ENCODE data around the gene AHSG.
A peak's percentile ranks its signal among the peaks of the same experiment; 100 is the strongest.
"Not testable (repeated sequence)": the region's sequence is repeated elsewhere in the genome, so short reads cannot be mapped to it uniquely, and the experiment has no call there.

The AHSG gene, protein sequence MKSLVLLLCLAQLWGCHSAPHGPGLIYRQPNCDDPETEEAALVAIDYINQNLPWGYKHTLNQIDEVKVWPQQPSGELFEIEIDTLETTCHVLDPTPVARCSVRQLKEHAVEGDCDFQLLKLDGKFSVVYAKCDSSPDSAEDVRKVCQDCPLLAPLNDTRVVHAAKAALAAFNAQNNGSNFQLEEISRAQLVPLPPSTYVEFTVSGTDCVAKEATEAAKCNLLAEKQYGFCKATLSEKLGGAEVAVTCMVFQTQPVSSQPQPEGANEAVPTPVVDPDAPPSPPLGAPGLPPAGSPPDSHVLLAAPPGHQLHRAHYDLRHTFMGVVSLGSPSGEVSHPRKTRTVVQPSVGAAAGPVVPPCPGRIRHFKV

DNA sequence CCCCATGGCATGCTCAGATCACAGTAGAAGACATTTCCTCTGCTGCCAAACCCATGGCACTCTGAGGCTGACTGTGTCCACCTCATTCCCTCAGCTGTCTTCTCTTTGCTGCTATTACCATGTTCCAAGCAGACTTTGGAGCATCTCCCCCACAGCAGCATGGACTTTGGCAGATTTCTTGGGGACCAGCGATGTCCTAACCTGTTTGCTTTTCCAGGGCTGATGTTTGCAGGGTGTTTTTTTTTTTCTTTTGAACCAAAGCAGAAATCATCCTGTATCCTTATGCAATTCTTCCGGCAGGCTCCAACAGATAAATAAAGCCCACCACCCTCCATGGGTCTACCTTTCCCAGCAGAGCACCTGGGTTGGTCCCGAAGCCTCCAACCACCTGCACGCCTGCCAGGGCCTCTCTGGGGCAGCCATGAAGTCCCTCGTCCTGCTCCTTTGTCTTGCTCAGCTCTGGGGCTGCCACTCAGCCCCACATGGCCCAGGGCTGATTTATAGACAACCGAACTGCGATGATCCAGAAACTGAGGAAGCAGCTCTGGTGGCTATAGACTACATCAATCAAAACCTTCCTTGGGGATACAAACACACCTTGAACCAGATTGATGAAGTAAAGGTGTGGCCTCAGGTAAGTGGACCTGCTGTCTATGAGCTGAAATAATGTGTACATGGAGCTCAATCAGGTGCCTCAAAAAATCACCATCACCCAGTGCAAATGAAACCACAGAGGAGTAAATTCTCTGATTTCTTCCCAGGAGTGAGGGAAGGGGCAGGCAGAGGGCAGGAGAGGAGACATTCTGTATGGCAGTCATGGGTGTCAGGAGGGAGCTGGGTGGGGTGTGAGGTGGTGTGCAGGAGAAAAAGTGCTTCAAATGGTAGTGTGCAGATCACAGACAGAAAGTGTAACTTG, at the start of gene AHSG:
Gene AHSG (plus strand): TSS at position 340 of the 916 bp plus-strand sequence. CDS start 82 bp downstream, at position 422.
- DNase-seq: no peak

DNA sequence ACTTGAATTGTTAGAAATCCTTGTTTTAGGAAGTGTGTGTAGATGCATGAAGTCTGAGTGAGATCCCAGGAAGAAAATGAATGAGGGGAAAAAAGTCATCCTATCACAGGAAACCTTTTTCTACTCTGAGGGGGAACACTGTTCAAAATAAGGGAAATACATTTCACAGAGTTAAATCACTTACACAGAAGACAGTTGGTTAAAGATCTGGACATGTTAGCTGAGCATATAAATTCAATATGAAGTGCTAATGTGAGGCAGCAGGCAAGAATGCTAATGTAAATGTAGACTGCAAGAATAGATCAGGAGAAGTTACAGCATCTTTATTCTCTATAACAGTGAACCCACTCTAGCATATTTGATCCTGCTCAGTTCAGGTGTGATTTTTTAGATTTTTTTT, 48.3 kb upstream of the AHSG start:
- no peak for DNase-seq

- no peak for DNase-seq
These were observed 46.1 kb upstream of the AHSG start for GRCh38 chr3:186566772-186567071.

- DNase-seq: peak; percentile 97
These were observed 45.6 kb upstream of the AHSG start, which contains the start of gene TBCCD1 for GRCh38 chr3:186567072-186567921. Gene TBCCD1 (minus strand): TSS chr3:186567339. CDS start chr3:186564329, 3,010 bp downstream.

GRCh38 chr3:186569361-186569760, 43.5 kb upstream of the AHSG start:
- not testable (repeated sequence) for DNase-seq

GRCh38 chr3:186569779-186570095, 43.1 kb upstream of the AHSG start:
- DNase-seq: no peak

DNA sequence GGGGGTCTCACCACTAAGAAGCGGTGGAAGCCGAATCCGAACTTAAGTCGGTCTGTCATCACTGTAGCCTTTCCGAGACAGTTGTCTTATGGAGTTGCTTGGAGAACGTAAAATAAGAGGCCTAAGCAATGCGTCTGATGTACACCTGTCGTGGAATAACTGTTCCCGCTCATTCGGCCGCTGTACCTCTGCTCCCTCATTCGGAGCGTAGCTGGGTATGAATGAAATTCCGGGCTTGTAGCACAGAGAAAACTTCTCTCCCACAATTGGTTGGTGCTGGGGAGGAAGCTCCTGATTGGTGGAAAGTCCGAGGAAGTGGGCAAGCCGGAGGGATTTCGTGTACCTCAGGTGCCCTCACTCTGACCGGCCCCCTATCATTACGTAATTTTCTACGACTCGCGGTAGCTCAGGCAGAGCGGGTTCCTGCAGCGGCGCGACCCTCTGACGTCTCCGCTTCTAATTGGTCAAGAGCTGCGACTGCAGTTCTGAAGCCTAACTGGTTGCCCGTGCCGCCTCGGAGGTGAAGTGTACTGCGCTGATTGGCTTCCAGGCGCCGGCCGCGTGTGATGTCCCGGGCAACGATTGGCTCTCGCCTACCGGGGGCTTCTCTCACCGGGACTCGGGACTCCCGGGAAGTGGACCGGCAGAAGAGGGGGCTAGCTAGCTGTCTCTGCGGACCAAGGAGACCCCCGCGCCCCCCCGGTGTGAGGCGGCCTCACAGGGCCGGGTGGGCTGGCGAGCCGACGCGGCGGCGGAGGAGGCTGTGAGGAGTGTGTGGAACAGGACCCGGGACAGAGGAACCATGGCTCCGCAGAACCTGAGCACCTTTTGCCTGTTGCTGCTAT, 42.5 kb upstream of the AHSG start, which contains the start of gene DNAJB11:
Gene DNAJB11 (plus strand): TSS at position 625 of the 845 bp plus-strand sequence. CDS start 178 bp downstream, at position 803.
- DNase-seq: peak; percentile 99

GRCh38 chr3:186570941-186571643, 41.8 kb upstream of the AHSG start:
- no peak for DNase-seq

GRCh38 chr3:186571644-186572013, 41.2 kb upstream of the AHSG start:
- DNase-seq: no peak

- no peak for DNase-seq
These were observed 35.3 kb upstream of the AHSG start for GRCh38 chr3:186577521-186577920.

DNA sequence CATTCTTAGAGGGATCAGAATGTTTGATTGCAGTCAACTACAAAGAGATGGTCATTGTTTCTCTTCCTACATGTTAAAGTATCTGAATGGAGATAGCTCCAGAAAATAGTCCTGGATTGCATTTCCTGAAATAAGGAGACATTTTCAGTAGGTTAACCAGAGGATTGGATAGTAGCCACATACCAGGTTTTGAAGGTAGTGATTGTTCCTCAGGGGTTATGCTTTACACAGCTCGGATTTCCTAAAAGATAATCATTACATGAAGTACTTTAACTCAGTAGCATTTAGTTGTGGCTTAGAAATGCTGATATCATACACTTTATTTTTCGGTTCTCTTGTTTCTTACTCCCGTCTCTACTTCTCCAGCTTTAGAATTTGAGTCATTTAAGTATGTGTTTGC, 32.1 kb upstream of the AHSG start:
- DNase-seq: no peak

- no peak for DNase-seq
These were observed 30.3 kb upstream of the AHSG start for GRCh38 chr3:186582541-186582940.

GRCh38 chr3:186583831-186584230, 29.0 kb upstream of the AHSG start:
- DNase-seq: no peak

DNA sequence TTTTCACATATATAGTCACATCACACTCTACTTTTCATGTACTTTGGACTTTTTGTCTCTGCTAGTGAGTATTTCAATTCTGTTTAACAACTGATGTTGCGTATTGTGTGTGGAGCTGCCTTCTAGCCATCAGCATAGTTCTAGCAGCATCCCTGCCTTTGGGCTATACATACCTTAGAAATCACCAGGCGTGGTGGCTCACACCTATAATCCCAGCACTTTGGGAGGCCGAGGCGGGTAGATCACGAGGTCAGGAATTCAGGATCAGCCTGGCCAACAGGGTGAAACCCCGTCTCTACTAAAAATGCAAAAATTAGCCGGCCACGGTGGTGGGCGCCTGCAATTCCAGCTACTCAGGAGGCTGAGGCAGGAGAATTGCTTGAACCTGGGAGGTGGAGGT, 26.6 kb upstream of the AHSG start:
- DNase-seq: not testable (repeated sequence)

GRCh38 chr3:186587183-186587582, 25.7 kb upstream of the AHSG start:
- DNase-seq: no peak

DNA sequence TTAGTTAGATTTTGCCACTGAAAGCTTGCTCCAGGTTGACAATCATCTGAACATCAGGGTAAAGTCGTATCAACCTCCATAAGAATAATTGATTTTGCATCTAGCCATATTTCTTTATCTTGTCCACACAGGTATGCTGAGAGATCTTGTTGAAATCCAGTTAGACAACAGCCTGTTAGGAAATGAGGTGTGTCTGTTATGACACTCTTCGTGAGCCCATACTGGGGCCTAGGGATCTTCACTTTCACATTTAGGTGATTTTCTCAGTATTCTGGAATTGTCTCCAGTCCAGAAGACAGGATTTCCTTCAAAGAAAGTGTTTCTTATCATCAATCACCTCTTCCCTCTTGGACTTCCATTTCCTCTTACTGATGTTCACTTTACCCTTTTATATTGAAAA, 24.2 kb upstream of the AHSG start:
- DNase-seq: no peak

DNA sequence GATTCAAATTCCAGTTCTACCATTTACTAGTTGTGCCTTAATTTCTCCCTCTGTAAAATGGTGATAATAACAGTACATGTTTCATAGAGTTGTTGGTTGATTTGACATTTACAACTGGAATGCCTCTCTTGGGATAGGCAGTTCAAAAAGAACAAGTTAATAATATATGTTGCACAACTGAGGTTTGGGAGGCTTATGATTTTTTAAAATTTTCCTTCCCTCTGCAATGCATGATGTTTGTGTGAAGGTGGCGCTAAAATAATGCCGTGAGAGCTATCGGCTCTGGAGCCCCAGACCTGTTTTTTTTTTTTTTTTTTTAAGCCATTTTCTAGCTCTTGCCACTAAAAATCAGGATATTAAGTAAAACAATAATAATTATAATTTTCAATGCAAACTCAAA, 23.7 kb upstream of the AHSG start:
- DNase-seq: no peak

DNA sequence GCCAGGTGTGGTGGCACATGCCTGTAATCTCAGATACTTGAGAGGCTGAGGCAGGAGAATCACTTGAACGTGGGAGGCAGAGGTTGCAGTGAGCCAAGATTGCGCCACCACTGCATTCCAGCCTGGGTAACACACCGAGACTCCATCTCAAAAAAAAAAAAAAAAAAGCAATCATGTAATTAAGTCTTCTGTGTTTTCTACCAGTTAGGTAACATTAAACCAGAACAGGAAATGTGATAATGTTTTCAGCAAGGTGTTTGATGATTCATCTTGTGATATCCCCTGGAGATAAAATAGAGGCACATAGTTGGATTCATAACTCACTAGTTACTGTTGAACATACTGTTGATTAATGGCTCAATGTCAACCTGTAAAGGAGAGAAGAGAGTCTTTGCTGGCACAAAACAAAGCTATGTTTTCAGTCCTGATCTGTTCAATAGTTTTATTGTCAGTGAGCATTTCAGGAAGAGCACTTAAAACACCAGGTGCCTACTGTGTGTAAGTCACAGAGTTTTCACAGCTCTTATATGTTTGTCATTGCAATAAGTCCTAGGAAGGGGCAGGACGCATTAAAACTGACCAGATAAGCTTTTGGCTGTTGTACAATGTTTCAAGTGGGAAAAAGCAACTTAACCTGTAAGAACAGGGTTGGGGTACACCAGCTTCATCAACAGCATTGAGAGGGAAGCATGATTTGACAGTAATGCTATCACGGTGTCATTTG, 22.8 kb upstream of the AHSG start:
- DNase-seq: peak; percentile 26

DNA sequence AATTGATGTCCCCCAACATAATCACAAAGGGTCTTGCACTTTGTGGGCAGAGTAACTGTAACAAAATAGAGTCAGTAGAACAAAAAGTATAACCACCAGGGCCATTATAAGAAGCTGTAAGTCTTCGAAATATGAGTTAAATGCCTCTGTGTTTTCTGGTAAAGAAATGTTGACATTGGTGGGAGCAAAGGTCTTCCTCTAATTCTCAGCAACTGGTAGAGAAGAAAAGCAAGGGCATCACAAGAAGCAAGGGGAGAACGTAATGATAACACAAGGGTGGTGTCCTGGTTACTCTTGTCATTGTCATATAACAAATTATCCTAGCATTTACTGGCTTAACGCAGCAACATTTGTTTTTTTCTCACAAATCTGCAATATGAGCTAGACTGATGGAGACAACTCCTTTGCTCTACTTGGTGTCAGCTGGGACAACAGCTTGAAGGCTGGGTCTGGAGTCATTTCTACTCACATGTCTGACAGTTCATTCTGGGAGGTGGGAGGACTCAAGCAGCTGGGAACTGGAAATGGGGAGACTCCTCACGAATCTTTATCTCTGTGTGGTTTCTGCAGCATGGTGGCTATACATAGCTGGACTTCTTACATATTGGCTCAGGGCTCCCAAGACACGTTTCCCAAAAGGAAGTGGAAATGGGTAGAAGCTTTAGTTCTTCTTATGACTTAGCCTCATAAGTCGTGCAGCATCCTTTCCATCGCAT, 22.1 kb upstream of the AHSG start:
- no peak for DNase-seq

DNA sequence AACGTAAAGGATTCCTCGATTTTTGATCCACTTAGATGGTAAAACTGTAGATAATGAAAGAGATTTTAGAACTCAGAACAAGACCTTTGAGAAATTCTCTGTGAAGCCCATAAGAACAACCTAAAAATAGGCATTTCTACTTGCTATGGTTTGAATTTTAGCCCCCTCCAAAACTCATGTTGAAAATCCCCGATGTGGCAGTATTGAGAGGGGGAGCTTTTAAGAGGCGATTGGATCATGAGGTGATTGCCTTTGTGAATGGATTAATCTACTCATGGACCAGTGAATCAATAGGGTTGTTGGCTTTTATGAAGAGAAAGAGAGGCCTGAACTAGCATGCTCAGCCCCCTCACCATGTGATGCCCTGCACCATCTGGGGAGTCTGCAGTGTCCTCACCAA, 20.2 kb upstream of the AHSG start:
- DNase-seq: no peak
